Ureter (tissue), 1 donor: ENCODE measurements around the gene DNM2. TPM values are rescaled to one million over a fixed set of nuclear protein-coding genes. Genes with fewer than 3 reads are reported as not detected.

Source experiments
- DNase-seq: peaks from one replicate; pipeline ENCODE4 v3.0.0-alpha.2; 2020; ENCODE audit warnings: low spot score
- total RNA-seq: library from RNA; stranded (reverse); gene quantifications from one replicate; pipeline ENCODE4 v1.2.4, GENCODE V29; 2023
- donor health status: DM: yes; HTN: yes; CAD: no.

Gene DNM2
- total RNA-seq, 1 donor from 2014 or later, result 352 TPM

DNA sequence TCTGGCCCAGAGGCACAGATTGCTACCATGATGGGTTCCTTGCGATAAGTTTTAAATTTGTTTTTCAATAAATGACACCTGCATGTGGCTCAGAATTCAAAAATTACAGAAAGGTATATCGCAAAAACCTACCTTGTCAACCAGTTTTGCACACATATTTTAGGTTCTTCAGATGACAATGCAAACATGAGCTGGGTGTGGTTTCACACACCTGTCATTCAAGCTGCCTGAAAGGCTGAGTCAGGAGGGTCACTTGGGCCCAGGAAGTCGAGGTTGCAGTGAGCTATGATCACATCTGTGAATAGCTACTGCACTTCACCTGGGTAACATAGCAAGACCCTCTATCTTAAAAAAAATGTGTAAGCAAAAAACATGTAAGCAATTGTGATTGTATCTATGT lies 56.1 kb downstream of the DNM2 start:
- DNase-seq, result no peak

DNA sequence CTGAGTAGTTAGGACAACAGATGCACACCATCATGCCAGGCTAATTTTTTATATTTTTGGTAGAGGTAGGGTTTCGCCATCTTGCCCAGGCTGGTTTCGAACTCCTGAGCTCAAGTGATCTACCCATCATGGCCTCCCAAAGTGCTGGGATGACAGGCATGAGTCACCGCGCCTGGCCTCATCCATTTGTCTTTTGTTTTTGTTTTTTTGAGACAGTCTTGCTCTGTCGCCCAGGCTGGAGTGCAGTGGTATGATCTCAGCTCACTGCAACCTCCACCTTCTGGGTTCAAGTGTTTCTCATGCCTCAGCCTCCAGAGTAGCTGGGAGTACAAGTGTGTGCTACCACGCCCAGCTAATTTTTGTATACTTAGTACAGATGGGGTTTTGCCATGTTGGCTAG lies 57.0 kb downstream of the DNM2 start:
- no peak for DNase-seq

GRCh38 chr19:10776900-10777650 lies 59.2 kb downstream of the DNM2 start:
- no peak for DNase-seq

DNA sequence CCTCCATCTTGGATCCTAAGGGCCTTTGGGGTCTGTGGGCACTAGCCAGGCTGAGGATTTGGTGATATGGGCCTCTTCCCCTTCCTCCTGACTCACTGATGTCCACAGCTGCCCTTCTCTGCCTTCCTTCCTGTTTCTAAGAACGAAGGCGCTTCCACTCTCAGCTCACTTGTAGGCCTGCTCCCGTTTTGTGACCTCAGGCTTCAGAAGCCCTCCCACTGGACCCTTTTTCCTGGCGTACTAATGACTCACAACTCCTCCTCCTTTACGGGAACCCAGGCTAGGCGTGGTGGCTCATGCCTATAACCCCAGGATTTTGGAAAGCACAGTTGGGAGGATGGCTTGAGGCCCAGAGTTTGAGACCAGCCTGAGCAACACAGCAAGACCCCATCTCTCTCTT lies 62.5 kb downstream of the DNM2 start:
- no peak for DNase-seq

GRCh38 chr19:10782795-10783194 lies 64.9 kb downstream of the DNM2 start:
- no peak for DNase-seq

- no peak for DNase-seq
Observed at GRCh38 chr19:10784257-10784656, 66.4 kb downstream of the DNM2 start.

- no peak for DNase-seq
Observed at GRCh38 chr19:10788146-10788545, 70.3 kb downstream of the DNM2 start.

DNA sequence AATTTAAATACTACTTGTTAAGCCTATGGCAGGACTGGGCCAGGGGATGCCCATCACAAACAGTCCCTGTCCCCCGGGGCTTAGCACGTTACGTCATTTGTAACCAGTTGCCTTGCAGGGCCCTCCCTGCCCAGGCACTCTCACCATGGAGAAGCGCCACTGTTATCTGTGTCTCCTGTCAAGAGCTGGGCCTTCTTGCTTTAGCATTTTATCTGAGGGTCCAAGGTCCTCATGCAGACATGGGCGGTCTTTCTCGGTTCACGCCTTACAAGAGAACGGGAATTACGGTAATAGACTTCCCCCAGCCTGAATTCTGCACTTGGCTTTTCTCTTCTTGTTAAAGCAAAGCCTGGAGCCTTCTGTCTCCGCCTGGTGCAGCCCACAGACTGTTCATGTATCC lies 72.0 kb downstream of the DNM2 start:
- DNase-seq, result no peak

- DNase-seq, result no peak
Observed at GRCh38 chr19:10796653-10797052, 78.8 kb downstream of the DNM2 start.

- DNase-seq, result no peak
Observed at GRCh38 chr19:10797078-10797477, 79.2 kb downstream of the DNM2 start.

DNA sequence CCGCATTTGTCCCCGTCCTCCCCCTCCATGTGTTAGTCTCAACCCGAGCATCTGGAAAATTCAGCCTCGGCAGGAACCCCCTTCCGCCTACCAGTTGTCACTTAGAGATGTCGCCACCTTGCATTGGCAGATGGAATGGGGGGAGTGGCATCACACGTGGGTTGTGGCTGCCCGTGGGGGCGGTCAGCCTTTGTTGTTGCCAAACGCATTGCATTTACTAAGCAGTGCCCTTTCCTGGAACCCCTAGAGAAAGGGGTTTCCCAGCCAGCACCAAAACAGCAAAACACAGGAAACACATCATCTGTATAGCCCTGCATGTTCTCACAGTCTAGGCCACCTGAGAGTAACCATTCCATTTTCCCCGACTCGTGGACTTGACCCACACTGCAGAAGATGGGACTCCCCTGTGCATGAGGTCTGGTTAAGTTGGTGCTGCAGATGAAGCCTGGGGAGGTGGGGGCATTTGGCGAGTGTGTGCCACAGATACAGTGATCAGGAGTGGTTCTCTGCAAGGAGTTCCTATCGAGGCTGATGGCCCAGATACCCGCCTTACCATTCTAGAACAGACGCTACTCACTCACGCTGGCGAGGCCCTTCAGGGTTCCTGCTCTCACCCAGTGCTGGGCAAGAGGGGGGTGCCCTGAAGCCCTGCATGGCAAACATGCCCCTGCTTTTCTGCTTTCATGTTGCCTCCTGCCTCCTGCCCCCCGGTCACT lies 79.8 kb downstream of the DNM2 start:
- DNase-seq, result no peak

DNA sequence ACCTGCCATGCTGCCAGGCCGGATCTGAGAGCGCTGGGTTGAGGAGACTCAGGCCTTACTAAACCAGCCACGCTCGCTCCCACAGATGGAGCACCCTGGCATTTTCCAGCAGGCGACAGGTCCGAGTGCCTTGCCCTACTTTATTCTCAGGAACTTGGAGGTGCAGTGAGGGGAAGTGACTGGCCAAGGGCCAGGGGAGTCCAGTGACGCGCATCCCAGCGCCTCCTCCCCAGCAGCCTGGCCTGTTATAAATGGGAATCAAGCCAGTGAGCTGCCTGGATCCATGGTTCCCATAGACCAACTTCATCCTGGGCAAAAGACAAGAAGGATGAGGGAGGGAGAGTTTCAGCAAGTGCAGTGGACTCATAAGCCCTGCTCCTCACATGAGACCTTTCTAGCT lies 82.6 kb downstream of the DNM2 start:
- DNase-seq, result no peak

- DNase-seq, result no peak
Observed at GRCh38 chr19:10802479-10802878, 84.6 kb downstream of the DNM2 start.

DNA sequence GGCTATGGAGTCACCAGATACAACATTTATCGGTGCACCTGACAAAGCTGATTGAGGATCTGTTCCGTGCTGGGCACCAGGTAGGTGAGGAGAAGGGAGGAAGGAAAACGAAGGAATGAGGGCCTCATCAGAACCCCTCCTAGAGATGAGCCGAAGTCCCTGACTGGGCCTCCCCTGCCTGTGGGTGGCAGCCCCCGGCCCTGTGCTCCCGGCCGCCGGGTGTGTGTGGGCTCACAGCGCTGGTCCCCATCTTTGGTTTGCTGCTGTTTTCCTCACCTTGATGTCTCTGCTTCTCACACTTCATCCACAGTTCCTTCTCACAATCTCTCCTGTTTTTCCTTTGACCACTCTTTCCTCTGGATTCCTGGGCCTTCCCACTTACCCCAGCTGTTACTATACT lies 85.4 kb downstream of the DNM2 start:
- no peak for DNase-seq

DNA sequence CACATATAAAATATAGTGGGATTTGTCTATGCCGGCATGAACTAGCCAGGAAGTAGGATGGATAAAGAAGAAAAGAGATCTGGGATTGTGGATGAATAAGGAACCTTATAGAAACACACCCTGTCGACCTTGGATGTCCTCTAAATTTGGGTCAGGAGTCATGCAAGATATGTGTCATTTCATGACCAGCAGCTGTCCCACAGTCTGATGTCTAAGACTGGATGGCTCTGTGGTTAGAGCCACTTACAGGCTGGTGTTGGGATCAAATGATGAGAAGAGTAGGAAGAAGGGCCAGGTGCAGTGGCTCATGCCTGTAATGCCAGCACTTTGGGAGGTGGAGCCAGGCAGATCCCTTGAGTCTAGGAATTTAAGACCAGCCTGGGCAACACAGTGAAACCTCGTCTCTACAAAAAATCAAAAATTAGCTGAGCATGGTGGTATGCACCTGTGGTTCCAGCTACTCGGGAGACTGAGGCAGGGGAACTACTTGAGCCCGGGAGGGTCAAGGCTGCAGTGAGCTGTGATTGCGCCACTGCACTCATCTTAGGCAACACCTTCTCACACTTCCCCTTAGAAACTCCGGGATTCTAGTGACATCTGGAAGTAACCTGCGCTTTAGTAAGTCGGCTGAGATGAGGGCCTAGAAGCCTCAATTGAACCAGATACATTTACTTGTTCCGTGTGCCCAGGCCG lies 87.3 kb downstream of the DNM2 start:
- no peak for DNase-seq

DNA sequence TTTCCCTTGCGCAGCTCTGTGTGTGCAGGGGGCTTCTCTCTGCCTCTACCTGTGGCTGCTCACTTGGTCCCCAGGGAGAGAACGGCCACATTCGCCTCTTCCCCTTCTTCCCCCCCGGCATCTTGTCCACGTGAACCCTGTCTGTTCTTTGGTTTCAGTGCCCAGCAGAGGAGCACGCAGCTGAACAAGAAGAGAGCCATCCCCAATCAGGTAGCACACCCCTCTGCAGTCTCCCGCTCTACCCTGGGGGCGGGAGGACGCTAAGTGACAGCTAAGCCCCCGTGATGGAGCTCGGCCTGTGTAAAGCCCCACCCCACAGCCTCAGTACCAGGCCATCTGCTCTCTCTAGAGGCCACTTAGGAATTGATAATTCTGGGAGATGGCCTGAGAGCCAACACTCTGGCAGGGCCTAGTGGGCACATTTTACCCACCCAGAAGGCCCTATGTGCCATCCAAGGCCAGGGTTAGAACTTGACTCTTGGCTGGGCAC lies 87.9 kb downstream of the DNM2 start:
- no peak for DNase-seq

GRCh38 chr19:10808937-10809649 lies 91.2 kb downstream of the DNM2 start:
- DNase-seq, result no peak

- no peak for DNase-seq
Observed at GRCh38 chr19:10809651-10810285, 91.9 kb downstream of the DNM2 start.

- no peak for DNase-seq
Observed at GRCh38 chr19:10811391-10812111, 93.7 kb downstream of the DNM2 start.

GRCh38 chr19:10812196-10812595 lies 94.3 kb downstream of the DNM2 start:
- no peak for DNase-seq

- no peak for DNase-seq
Observed at GRCh38 chr19:10812902-10813404, 95.1 kb downstream of the DNM2 start.
